ENCODE measurements around the gene VPS4B. TPM values are rescaled to one million over a fixed set of nuclear protein-coding genes. Genes with fewer than 3 reads are reported as not detected.

The VPS4B gene
- total RNA-seq, 1 donor from 2014 or later = 41.4 TPM

DNA sequence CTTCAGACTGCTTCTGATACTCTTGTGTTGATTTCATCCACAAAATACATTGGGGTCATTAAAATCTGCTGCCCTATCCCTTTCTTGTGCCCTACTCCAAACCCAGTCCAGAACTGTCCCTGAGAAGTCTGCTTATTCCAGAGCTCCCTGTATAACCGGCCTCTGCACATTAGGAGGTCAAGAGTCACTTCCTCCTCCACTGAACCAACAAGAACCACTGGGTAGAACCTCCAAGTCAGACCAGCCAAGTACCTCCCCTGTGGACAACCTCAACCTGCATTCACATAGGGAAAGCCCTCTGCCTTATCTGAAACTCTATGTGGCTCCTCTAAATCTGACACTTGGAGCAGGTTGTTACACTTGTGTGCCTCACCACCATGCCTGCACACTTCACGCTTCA is 77.4 kb downstream of the VPS4B start:
- Mint-ChIP-seq H3K9me3 (no peaks in the 10 kb centered on the region), H3K4me1 (no peaks in the 10 kb centered on the region), H3K27ac (no peak overlapping the region), H3K27me3 (ENCODE audit: low read depth) (no peaks in the 10 kb centered on the region), H3K4me3 (no peak overlapping the region), H3K36me3 (peaks cover 47% of the 10 kb centered on the region)
- no peak for DNase-seq (ENCODE audit: low spot score in 2 of 2, unreplicated experiment in 2 of 2)
- TF ChIP-seq, protein P1, sequence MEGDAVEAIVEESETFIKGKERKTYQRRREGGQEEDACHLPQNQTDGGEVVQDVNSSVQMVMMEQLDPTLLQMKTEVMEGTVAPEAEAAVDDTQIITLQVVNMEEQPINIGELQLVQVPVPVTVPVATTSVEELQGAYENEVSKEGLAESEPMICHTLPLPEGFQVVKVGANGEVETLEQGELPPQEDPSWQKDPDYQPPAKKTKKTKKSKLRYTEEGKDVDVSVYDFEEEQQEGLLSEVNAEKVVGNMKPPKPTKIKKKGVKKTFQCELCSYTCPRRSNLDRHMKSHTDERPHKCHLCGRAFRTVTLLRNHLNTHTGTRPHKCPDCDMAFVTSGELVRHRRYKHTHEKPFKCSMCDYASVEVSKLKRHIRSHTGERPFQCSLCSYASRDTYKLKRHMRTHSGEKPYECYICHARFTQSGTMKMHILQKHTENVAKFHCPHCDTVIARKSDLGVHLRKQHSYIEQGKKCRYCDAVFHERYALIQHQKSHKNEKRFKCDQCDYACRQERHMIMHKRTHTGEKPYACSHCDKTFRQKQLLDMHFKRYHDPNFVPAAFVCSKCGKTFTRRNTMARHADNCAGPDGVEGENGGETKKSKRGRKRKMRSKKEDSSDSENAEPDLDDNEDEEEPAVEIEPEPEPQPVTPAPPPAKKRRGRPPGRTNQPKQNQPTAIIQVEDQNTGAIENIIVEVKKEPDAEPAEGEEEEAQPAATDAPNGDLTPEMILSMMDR (IDR thresholded peaks at IDR 0.05; ENCODE audit: unreplicated experiment) = no peak

DNA sequence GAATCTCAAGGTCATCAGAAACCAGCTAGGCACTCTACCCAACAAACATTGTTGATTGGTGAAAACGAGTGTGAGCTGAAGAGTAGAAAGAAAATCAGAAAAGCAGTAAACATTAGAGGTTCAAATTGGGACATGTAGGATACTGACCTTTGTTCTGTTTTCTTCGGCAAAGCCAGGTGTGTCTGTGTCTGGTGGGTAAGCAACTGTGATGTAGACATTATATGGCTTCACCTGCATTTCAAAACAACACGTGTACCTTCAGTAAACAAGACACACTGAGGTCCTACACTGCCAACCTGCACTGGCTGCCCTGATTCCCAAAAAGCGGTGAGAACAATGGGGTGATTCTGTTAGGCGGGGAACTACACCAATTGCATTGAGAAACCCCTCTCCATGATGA is 78.0 kb downstream of the VPS4B start:
- peaks cover 45% of the 10 kb centered on the region for H3K36me3 Mint-ChIP-seq
- no peak for DNase-seq (ENCODE audit: low spot score in 2 of 2, unreplicated experiment in 2 of 2)

DNA sequence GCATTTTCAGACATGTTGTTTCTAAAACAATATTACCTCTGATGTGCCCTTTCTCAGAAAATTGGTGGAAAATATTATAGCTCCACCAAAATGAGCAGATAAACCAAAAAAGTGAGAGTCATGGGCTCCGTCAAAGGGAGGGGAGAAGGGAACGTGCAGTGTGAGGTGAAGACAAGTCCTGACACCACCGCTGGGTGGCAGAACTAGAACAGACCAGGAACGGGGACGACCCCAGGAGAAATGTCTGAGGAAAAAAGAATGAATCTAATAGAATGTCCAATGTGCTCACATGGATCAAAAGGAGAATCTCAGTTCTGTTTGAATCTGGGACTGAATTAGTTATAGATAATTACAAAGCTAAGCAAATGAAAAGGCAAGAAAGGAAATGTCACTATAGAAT is 80.1 kb downstream of the VPS4B start:
- TF ChIP-seq, protein P1 (IDR thresholded peaks at IDR 0.05; ENCODE audit: unreplicated experiment) = no peak
- no peaks in the 10 kb centered on the region for H3K9me3 Mint-ChIP-seq
- peaks cover 47% of the 10 kb centered on the region for H3K36me3 Mint-ChIP-seq
- H3K4me3 Mint-ChIP-seq = no peak overlapping the region
- H3K27me3 Mint-ChIP-seq (ENCODE audit: low read depth) = no peaks in the 10 kb centered on the region
- H3K27ac Mint-ChIP-seq = peak overlapping the region; percentile 5
- no peak for DNase-seq (ENCODE audit: low spot score in 2 of 2, unreplicated experiment in 2 of 2)
- H3K4me1 Mint-ChIP-seq = no peaks in the 10 kb centered on the region

More for the DNA sequence above, 78.0 kb downstream of the VPS4B start:
- Mint-ChIP-seq H3K27me3 (ENCODE audit: low read depth) (no peaks in the 10 kb centered on the region), H3K4me3 (no peak overlapping the region), H3K4me1 (no peaks in the 10 kb centered on the region), H3K9me3 (no peaks in the 10 kb centered on the region), H3K27ac (no peak overlapping the region)
- TF ChIP-seq, protein P1 (IDR thresholded peaks at IDR 0.05; ENCODE audit: unreplicated experiment) = no peak

DNA sequence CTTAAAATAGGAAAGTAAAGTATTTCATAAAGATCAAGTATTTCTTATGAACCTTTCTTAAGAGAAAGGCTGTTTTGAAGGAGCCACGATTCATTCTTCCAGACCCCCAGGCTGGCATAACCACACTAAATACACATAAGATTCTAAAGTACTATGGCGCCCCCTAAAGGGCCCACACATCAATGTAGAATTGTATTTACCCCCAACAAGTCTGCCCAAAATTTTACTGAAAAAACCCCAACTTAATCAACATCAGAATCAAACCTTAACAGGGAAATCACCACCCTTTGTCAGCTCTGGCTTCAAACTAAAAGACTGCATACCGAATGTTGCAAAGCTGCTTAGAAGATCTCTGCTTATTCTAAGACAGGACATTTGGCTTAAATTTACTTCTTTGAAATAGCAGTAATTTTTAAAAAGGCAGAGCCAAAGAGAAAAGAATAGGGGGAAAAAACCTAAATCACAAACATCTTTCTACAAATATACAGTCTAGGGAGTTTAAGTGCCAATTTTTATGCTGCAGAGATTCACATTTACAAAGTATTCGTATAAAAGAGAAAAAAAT is 82.3 kb downstream of the VPS4B start:
- H3K27me3 Mint-ChIP-seq (ENCODE audit: low read depth) = no peaks in the 10 kb centered on the region
- no peak for DNase-seq (ENCODE audit: low spot score in 2 of 2, unreplicated experiment in 2 of 2)
- H3K9me3 Mint-ChIP-seq = no peaks in the 10 kb centered on the region
- peaks cover 11% of the 10 kb centered on the region for H3K4me1 Mint-ChIP-seq
- H3K27ac Mint-ChIP-seq = no peak overlapping the region
- H3K36me3 Mint-ChIP-seq = peaks cover 44% of the 10 kb centered on the region
- TF ChIP-seq, protein P1 (IDR thresholded peaks at IDR 0.05; ENCODE audit: unreplicated experiment) = no peak
- no peak overlapping the region for H3K4me3 Mint-ChIP-seq

Other genes starting within 250 kb of the VPS4B start
- 8.4 to 9.3 TPM (median 8.5 TPM) in 3 replicates for gene BCL2, start 102.7 kb downstream of the VPS4B start, total RNA-seq
- gene KDSR, start 55.3 kb downstream of the VPS4B start, total RNA-seq = 47.0 to 52.8 TPM (median 52.3 TPM) in 3 replicates
- gene SERPINB5, start 54.5 kb upstream of the VPS4B start, total RNA-seq = 0.13 to 0.22 TPM (median 0.18 TPM) in 3 replicates
- gene SERPINB12, start 119.9 kb upstream of the VPS4B start, total RNA-seq = not detected in 3 replicates
- gene SERPINB13, start 164.9 kb upstream of the VPS4B start, total RNA-seq = 0.27 to 0.77 TPM (median 0.38 TPM) in 3 replicates
- not detected in 3 replicates for gene SERPINB4, start 221.8 kb upstream of the VPS4B start, total RNA-seq
- not detected in 3 replicates for gene SERPINB3, start 239.4 kb upstream of the VPS4B start, total RNA-seq

Measured in mesothelial cell of epicardium (in vitro differentiated cells).